Measurements from ENCODE around the gene HDAC7.

Gene HDAC7

GRCh38 chr12:47743311-47743860 lies 76.3 kb downstream of the HDAC7 start:
- no peak for DNase-seq

- DNase-seq, result peak; percentile 60
These were observed 77.4 kb downstream of the HDAC7 start for GRCh38 chr12:47742253-47742825.

GRCh38 chr12:47741340-47741703 lies 78.4 kb downstream of the HDAC7 start:
- peak; percentile 99 for DNase-seq

GRCh38 chr12:47740606-47741339 lies 78.9 kb downstream of the HDAC7 start:
- DNase-seq, result peak; percentile 58

GRCh38 chr12:47739979-47740378 lies 79.7 kb downstream of the HDAC7 start:
- DNase-seq, result no peak

GRCh38 chr12:47739297-47739696 lies 80.4 kb downstream of the HDAC7 start:
- DNase-seq, result no peak

GRCh38 chr12:47737936-47738594 lies 81.6 kb downstream of the HDAC7 start:
- DNase-seq, result no peak

- peak; percentile 34 for DNase-seq
These were observed 82.6 kb downstream of the HDAC7 start for GRCh38 chr12:47736877-47737676.

- DNase-seq, result no peak
These were observed 83.5 kb downstream of the HDAC7 start for GRCh38 chr12:47736216-47736615.

GRCh38 chr12:47735649-47736048 lies 84.1 kb downstream of the HDAC7 start:
- DNase-seq, result no peak

GRCh38 chr12:47734725-47735480 lies 84.8 kb downstream of the HDAC7 start:
- DNase-seq, result peak; percentile 42

GRCh38 chr12:47733142-47733541 lies 86.6 kb downstream of the HDAC7 start:
- DNase-seq, result no peak

Data from NCI-H1092 treated with DMSO at 0.1 percent for 48 hours (cell line).